Kidney epithelial cell (primary cell): ENCODE data around the gene NPR3. TPM values are rescaled to one million over a fixed set of nuclear protein-coding genes. Genes with fewer than 3 reads are reported as not detected.
A peak's percentile ranks its signal among the peaks of the same experiment; 100 is the strongest.

Experiments
- DNase-seq: peaks from one replicate; pipeline ENCODE4 v3.0.0-alpha.2; 2010; ENCODE audit warnings: low read depth
- H3K27me3 ChIP-seq: 2 replicates; pipeline ENCODE4 v1.6.0; 2011; ENCODE audit warnings: low read length; ENCODE audit not compliant: control insufficient read depth, insufficient read depth
- H3K36me3 ChIP-seq: 2 replicates; pipeline ENCODE4 v1.5.1; 2011; ENCODE audit warnings: low read length; ENCODE audit not compliant: control insufficient read depth, insufficient read depth
- H3K4me3 ChIP-seq: 2 replicates; pipeline ENCODE4 v1.5.1; 2011; ENCODE audit warnings: low read depth, mild to moderate bottlenecking, control low read depth, low read length
- total RNA-seq: library from RNA; depleted of rRNA; stranded (reverse); fragments of >200 nt; gene quantifications from 2 replicates; pipeline ENCODE4 v1.2.3, GENCODE V29; 2015
- TF ChIP-seq, protein P1 (sequence below): IDR thresholded peaks from 2 replicates; pipeline ENCODE4 v1.5.1; 2011; ENCODE audit warnings: mild to moderate bottlenecking, moderate library complexity, low read length, control low read depth, inconsistent platforms; ENCODE audit not compliant: insufficient read depth, poor library complexity, severe bottlenecking

NPR3 gene
- 0.07 and 0.13 TPM in 2 replicates for total RNA-seq

- Histone ChIP-seq H3K36me3 (no peaks in the 10 kb centered on the region), H3K4me3 (peak within 1 kb of the TSS; percentile 33), H3K27me3 (peaks cover 42% of the 10 kb centered on the region)
- TF ChIP-seq, protein P1, sequence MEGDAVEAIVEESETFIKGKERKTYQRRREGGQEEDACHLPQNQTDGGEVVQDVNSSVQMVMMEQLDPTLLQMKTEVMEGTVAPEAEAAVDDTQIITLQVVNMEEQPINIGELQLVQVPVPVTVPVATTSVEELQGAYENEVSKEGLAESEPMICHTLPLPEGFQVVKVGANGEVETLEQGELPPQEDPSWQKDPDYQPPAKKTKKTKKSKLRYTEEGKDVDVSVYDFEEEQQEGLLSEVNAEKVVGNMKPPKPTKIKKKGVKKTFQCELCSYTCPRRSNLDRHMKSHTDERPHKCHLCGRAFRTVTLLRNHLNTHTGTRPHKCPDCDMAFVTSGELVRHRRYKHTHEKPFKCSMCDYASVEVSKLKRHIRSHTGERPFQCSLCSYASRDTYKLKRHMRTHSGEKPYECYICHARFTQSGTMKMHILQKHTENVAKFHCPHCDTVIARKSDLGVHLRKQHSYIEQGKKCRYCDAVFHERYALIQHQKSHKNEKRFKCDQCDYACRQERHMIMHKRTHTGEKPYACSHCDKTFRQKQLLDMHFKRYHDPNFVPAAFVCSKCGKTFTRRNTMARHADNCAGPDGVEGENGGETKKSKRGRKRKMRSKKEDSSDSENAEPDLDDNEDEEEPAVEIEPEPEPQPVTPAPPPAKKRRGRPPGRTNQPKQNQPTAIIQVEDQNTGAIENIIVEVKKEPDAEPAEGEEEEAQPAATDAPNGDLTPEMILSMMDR, result no peak
- DNase-seq, result no peak
Observed at GRCh38 chr5:32710550-32711361, at the start of gene NPR3. NPR3 (plus strand) TSS chr5:32711321; CDS start chr5:32711777, 456 bp downstream.

DNA sequence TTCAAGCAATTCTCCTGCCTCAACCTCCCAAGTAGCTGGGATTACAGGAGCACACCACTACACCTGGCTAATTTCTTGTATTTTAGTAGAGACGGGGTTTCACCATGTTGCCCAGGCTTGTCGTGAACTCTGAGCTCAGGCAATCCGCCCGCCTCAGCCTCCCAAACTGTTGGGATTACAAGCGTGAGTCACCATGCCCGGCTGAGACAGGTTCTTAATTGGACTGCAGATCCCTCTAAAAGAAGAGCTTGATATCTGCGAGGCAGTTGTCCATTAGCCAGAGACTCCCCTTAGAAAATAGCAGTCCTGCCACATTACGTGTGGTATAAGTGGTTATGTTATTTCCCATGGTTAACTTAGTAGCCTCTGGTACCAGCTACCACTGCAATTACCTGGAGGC, 46.6 kb upstream of the NPR3 start:
- H3K27me3 ChIP-seq, result no peaks in the 10 kb centered on the region
- no peaks in the 10 kb centered on the region for H3K36me3 ChIP-seq
- DNase-seq, result no peak
- no peak overlapping the region for H3K4me3 ChIP-seq
- TF ChIP-seq, protein P1, result no peak

GRCh38 chr5:32668552-32668951, 42.6 kb upstream of the NPR3 start:
- TF ChIP-seq, protein P1, result no peak
- no peaks in the 10 kb centered on the region for H3K27me3 ChIP-seq
- DNase-seq, result no peak
- H3K4me3 ChIP-seq, result no peak overlapping the region
- H3K36me3 ChIP-seq, result no peaks in the 10 kb centered on the region

- Histone ChIP-seq H3K4me3 (no peak overlapping the region), H3K36me3 (no peaks in the 10 kb centered on the region), H3K27me3 (no peaks in the 10 kb centered on the region)
- no peak for DNase-seq
- TF ChIP-seq, protein P1, result no peak
Observed at GRCh38 chr5:32673272-32673671, 37.8 kb upstream of the NPR3 start.

DNA sequence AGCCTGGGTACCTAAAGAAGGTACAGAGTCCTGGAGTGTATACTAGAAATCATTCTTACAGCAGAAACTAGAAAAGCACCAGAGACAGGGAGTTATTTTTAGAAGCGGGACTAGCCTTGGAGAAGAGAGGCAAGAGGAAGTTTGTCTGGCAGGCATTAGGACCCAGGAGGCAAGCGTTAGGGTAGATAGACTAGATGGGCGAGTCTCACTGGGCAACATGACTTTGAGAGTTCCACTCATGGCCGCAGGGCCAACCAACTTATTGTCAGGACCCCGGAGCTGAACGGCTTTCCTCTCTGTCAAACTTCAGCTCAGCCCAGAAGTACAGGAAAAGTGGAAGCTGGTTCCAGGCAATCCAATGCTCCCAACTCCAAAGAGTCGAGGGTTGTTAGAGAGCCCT, 34.1 kb upstream of the NPR3 start:
- TF ChIP-seq, protein P1, result no peak
- Histone ChIP-seq H3K4me3 (no peak overlapping the region), H3K36me3 (no peaks in the 10 kb centered on the region), H3K27me3 (no peaks in the 10 kb centered on the region)
- DNase-seq, result no peak

DNA sequence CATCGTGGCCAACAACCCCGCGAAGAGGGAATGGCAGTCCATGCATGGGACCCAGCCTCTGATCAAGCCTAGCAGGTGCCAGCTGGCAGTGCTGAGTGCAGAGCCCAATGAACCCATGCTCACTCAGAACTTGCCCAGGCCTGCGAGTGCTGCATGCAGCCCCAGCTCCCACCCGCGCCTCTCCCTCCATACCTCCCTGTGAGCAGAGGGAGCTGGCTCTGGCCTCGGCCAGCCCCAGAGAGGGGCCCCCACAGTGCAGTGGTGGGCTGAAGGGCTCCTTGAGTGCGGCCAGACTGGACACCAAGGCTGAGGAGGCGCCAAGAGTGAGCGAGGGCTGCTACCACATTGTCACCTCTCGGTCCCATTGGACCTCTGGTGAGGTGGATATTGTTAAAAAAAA, 32.6 kb upstream of the NPR3 start:
- DNase-seq, result no peak
- TF ChIP-seq, protein P1, result no peak
- Histone ChIP-seq H3K4me3 (no peak overlapping the region), H3K27me3 (no peaks in the 10 kb centered on the region), H3K36me3 (no peaks in the 10 kb centered on the region)
